ENCODE data around the gene DTX3L. TPM values are rescaled to one million over a fixed set of nuclear protein-coding genes. Genes with fewer than 3 reads are reported as not detected.

Gene DTX3L
- total and polyA plus RNA-seq, 10 of the 15 experiments (the other 5 are each of a cell fraction or from before 2014, with no cell fraction given) = 9.9 to 41.4 (median 21.7) TPM

GRCh38 chr3:122564155-122564912, at the start of gene DTX3L, which contains the start of gene PARP9 (continued):
- no peak for TF ChIP-seq GABPA (IDR thresholded peaks at IDR 0.05; ENCODE audit: low read depth)
- no peak; the same call in 1 of the 2 replicates for TF ChIP-seq MTA3 (IDR thresholded peaks at IDR 0.05; ENCODE audit: borderline replicate concordance, low read length)
- TF ChIP-seq, protein P1, sequence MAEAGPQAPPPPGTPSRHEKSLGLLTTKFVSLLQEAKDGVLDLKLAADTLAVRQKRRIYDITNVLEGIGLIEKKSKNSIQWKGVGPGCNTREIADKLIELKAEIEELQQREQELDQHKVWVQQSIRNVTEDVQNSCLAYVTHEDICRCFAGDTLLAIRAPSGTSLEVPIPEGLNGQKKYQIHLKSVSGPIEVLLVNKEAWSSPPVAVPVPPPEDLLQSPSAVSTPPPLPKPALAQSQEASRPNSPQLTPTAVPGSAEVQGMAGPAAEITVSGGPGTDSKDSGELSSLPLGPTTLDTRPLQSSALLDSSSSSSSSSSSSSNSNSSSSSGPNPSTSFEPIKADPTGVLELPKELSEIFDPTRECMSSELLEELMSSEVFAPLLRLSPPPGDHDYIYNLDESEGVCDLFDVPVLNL (IDR thresholded peaks at IDR 0.05; ENCODE audit: low read depth, low read length) = 0 out of 2 replicates have a peak, but pooled peaks have one; percentile 50
- TF ChIP-seq SREBF1 (IDR thresholded peaks at IDR 0.05; ENCODE audit: low read length) = no peak
- no peak for TF ChIP-seq HDAC6 (IDR thresholded peaks at IDR 0.05; ENCODE audit: unreplicated experiment)
- no peak for TF ChIP-seq ZNF384 (IDR thresholded peaks at IDR 0.05; ENCODE audit: borderline replicate concordance, low read depth, low read length)
- no peak; the same call in 1 of the 2 replicates for TF ChIP-seq STAT3 (IDR thresholded peaks at IDR 0.05; ENCODE audit: low read depth, low read length)
- TF ChIP-seq IRF3 (IDR thresholded peaks at IDR 0.05) = no peak; the same call in 1 of the 2 replicates
- TF ChIP-seq BCL11A (IDR thresholded peaks at IDR 0.05; ENCODE audit: low read depth, low read length) = no peak
- TF ChIP-seq, protein P2, sequence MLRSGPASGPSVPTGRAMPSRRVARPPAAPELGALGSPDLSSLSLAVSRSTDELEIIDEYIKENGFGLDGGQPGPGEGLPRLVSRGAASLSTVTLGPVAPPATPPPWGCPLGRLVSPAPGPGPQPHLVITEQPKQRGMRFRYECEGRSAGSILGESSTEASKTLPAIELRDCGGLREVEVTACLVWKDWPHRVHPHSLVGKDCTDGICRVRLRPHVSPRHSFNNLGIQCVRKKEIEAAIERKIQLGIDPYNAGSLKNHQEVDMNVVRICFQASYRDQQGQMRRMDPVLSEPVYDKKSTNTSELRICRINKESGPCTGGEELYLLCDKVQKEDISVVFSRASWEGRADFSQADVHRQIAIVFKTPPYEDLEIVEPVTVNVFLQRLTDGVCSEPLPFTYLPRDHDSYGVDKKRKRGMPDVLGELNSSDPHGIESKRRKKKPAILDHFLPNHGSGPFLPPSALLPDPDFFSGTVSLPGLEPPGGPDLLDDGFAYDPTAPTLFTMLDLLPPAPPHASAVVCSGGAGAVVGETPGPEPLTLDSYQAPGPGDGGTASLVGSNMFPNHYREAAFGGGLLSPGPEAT (IDR thresholded peaks at IDR 0.05; ENCODE audit: low read depth) = peak; percentile 20; the same call in 1 of the 2 replicates
- TF ChIP-seq, protein P3, sequence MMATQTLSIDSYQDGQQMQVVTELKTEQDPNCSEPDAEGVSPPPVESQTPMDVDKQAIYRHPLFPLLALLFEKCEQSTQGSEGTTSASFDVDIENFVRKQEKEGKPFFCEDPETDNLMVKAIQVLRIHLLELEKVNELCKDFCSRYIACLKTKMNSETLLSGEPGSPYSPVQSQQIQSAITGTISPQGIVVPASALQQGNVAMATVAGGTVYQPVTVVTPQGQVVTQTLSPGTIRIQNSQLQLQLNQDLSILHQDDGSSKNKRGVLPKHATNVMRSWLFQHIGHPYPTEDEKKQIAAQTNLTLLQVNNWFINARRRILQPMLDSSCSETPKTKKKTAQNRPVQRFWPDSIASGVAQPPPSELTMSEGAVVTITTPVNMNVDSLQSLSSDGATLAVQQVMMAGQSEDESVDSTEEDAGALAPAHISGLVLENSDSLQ (IDR thresholded peaks at IDR 0.05) = no peak
- TF ChIP-seq YY1 (IDR thresholded peaks at IDR 0.05; ENCODE audit: low read depth, low read length) = 0 out of 2 replicates have a peak, but pooled peaks have one; percentile 49
- TF ChIP-seq, protein P4, sequence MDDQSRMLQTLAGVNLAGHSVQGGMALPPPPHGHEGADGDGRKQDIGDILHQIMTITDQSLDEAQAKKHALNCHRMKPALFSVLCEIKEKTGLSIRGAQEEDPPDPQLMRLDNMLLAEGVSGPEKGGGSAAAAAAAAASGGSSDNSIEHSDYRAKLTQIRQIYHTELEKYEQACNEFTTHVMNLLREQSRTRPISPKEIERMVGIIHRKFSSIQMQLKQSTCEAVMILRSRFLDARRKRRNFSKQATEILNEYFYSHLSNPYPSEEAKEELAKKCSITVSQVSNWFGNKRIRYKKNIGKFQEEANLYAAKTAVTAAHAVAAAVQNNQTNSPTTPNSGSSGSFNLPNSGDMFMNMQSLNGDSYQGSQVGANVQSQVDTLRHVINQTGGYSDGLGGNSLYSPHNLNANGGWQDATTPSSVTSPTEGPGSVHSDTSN (IDR thresholded peaks at IDR 0.05; ENCODE audit: insufficient replicate concordance, low read depth, low read length) = peak; percentile 24
- no peak for TF ChIP-seq WRNIP1 (IDR thresholded peaks at IDR 0.05; ENCODE audit: borderline replicate concordance, low read depth, low read length)
- no peak for TF ChIP-seq JUND (IDR thresholded peaks at IDR 0.05; ENCODE audit: low read depth, low read length)
- TF ChIP-seq DPF2 (IDR thresholded peaks at IDR 0.05) = peak; percentile 82; the same call in 1 of the 2 replicates
- no peak for TF ChIP-seq EGR1 (IDR thresholded peaks at IDR 0.05; ENCODE audit: borderline replicate concordance in 1 of 2, low read depth in 2 of 2, low read length in 2 of 2)
- TF ChIP-seq ZZZ3 (IDR thresholded peaks at IDR 0.05; ENCODE audit: control insufficient read depth, insufficient read length, low read depth) = no peak
- TF ChIP-seq HDAC2 (IDR thresholded peaks at IDR 0.05) = no peak
- no peak for TF ChIP-seq SUZ12 (IDR thresholded peaks at IDR 0.05; ENCODE audit: unreplicated experiment)
